SU-DHL-6 (cell line): ENCODE data around the gene LHX6.

ENCODE experiments used
- H2AFZ ChIP-seq: fragments of 200-600 bp; sonication (generic); 2 replicates; pipeline ENCODE4 v1.6.1; 2014; ENCODE audit warnings: low read depth, mild to moderate bottlenecking, moderate library complexity, mixed read lengths, antibody characterized with exemption, low read length; ENCODE audit not compliant: severe bottlenecking
- H3F3A ChIP-seq: fragments of 200-600 bp; shearing (Covaris generic); 2 replicates; pipeline ENCODE4 v1.6.0; 2016; ENCODE audit warnings: antibody characterized with exemption, mild to moderate bottlenecking; ENCODE audit not compliant: insufficient read depth
- H3K27ac ChIP-seq: fragments of 200-600 bp; sonication (generic); 2 replicates; pipeline ENCODE4 v1.5.1; 2016; ENCODE audit warnings: low read depth, mild to moderate bottlenecking, low read length, moderate library complexity, mixed read lengths
- H3K27me3 ChIP-seq: fragments of 200-600 bp; sonication (generic), shearing (Covaris generic); 2 replicates; pipeline ENCODE4 v1.6.0; 2014; ENCODE audit warnings: mild to moderate bottlenecking, low read length
- H3K36me3 ChIP-seq: fragments of 200-600 bp; sonication (generic); 2 replicates; pipeline ENCODE4 v1.6.1; 2014; ENCODE audit warnings: mild to moderate bottlenecking, low read length, mixed read lengths
- H3K4me2 ChIP-seq: fragments of 300-600, 200-600 bp; shearing (Covaris generic), sonication (generic); 2 replicates; pipeline ENCODE4 v1.6.0; 2014; ENCODE audit warnings: low read length, low read depth, mild to moderate bottlenecking; ENCODE audit not compliant: poor library complexity, severe bottlenecking
- H3K4me3 ChIP-seq: fragments of 200-600 bp; sonication (generic); 2 replicates; pipeline ENCODE4 v1.5.1; 2014; ENCODE audit warnings: antibody characterized with exemption, low read length, mild to moderate bottlenecking, mixed read lengths; ENCODE audit not compliant: insufficient read depth, poor library complexity, severe bottlenecking
- H3K79me2 ChIP-seq: fragments of 200-600 bp; sonication (generic); 2 replicates; pipeline ENCODE4 v1.6.1; 2014; ENCODE audit warnings: mild to moderate bottlenecking, low read length, moderate library complexity; ENCODE audit not compliant: insufficient read depth
- H3K9ac ChIP-seq: fragments of 200-600 bp; sonication (generic); 2 replicates; pipeline ENCODE4 v1.7.0; 2014; ENCODE audit warnings: mild to moderate bottlenecking, low read length
- H3K9me2 ChIP-seq: fragments of 200-600 bp; sonication (generic); replicated peaks from 2 replicates; pipeline ENCODE4 v1.6.1; 2014; ENCODE audit warnings: low read length; ENCODE audit not compliant: insufficient read depth
- H3K9me3 ChIP-seq: fragments of 200-600 bp; sonication (generic); 2 replicates; pipeline ENCODE4 v1.6.1; 2014; ENCODE audit warnings: low read length, mixed read lengths; ENCODE audit not compliant: insufficient read depth
- H4K20me1 ChIP-seq: fragments of 200-600 bp; sonication (generic); 2 replicates; pipeline ENCODE4 v1.6.1; 2014; ENCODE audit warnings: low read depth, mild to moderate bottlenecking, antibody characterized with exemption, low read length, moderate library complexity, mixed read lengths
- EZH2phosphoT487 ChIP-seq: fragments of 200-600 bp; sonication (generic), shearing (Covaris generic); conservative IDR thresholded peaks from 2 replicates; pipeline ENCODE4 v1.6.1; 2018; ENCODE audit warnings: mild to moderate bottlenecking, antibody characterized with exemption, low read length, moderate library complexity, mixed read lengths
- TF ChIP-seq, protein P1 (sequence below): fragments of 200-600 bp; sonication (generic); IDR thresholded peaks from one replicate; pipeline ENCODE4 v1.5.1; 2017; ENCODE audit warnings: antibody characterized with exemption, mild to moderate bottlenecking, low read length, moderate library complexity; ENCODE audit not compliant: insufficient read depth, poor library complexity, severe bottlenecking

LHX6 gene

DNA sequence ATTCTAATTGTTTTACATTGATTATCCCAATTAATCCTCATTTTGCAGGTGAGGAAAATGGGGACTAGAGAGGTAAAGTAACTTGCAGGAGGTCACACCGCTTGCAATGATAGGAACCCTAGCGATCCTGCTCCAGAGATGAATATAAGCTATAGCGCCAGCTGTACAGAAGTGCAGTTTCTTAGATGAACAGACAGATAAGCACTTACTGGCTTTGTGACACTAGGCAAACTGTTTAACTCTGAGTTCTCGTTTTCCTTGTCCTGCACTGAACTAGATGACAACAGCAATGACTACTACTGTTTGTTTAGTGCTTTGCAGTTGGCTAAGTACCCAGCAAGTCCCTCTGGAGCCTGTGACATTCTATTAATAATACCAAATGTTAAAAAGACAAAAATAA, 11.1 kb downstream of the LHX6 start:
- H3K9ac ChIP-seq: no peak overlapping the region
- no peaks in the 10 kb centered on the region for H3K9me2 ChIP-seq
- no peaks in the 10 kb centered on the region for H3K9me3 ChIP-seq
- no peak overlapping the region for H2AFZ ChIP-seq
- H3K27ac ChIP-seq: no peak overlapping the region
- TF ChIP-seq EZH2phosphoT487: no peak
- TF ChIP-seq, protein P1, sequence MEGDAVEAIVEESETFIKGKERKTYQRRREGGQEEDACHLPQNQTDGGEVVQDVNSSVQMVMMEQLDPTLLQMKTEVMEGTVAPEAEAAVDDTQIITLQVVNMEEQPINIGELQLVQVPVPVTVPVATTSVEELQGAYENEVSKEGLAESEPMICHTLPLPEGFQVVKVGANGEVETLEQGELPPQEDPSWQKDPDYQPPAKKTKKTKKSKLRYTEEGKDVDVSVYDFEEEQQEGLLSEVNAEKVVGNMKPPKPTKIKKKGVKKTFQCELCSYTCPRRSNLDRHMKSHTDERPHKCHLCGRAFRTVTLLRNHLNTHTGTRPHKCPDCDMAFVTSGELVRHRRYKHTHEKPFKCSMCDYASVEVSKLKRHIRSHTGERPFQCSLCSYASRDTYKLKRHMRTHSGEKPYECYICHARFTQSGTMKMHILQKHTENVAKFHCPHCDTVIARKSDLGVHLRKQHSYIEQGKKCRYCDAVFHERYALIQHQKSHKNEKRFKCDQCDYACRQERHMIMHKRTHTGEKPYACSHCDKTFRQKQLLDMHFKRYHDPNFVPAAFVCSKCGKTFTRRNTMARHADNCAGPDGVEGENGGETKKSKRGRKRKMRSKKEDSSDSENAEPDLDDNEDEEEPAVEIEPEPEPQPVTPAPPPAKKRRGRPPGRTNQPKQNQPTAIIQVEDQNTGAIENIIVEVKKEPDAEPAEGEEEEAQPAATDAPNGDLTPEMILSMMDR: no peak
- H3K4me3 ChIP-seq: no peak overlapping the region
- H3K36me3 ChIP-seq: no peaks in the 10 kb centered on the region
- H3K27me3 ChIP-seq: no peaks in the 10 kb centered on the region
- no peak overlapping the region for H3K4me2 ChIP-seq
- H4K20me1 ChIP-seq: no peaks in the 10 kb centered on the region
- no peaks in the 10 kb centered on the region for H3K79me2 ChIP-seq
- H3F3A ChIP-seq: no peaks in the 10 kb centered on the region

DNA sequence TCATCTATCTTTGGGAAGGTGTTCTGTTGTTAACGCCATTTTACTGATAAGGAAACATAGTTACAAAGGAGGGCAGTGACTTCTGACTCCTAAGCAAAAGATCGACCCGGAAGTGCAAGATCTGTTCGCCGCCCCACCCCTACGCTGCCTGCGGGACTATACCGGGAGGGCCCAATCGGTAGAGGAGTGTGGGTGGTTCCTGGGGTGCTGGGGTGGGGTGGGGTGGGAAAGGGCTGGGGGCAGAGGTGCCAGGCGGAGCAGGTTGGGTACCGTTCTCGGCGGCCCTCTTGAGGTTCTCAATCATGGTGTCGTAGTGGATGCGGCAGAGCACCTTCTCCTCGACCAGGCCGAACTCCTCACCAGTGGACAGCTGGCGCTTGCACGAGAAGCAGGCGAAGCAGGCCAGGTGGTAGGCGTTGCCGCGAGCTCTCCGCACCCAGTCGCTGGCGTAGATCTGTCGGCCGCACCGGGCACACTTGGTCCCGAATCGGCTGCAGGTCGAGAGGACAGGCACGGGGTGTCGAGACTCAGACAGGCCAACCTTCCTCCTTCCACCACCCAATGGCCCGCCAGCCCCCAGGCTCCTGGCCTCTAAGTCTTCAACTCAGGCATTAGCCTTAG, 11.8 kb downstream of the LHX6 start:
- no peak overlapping the region for H3K4me2 ChIP-seq
- H3K4me3 ChIP-seq: no peak overlapping the region
- TF ChIP-seq, protein P1: no peak
- TF ChIP-seq EZH2phosphoT487: no peak

DNA sequence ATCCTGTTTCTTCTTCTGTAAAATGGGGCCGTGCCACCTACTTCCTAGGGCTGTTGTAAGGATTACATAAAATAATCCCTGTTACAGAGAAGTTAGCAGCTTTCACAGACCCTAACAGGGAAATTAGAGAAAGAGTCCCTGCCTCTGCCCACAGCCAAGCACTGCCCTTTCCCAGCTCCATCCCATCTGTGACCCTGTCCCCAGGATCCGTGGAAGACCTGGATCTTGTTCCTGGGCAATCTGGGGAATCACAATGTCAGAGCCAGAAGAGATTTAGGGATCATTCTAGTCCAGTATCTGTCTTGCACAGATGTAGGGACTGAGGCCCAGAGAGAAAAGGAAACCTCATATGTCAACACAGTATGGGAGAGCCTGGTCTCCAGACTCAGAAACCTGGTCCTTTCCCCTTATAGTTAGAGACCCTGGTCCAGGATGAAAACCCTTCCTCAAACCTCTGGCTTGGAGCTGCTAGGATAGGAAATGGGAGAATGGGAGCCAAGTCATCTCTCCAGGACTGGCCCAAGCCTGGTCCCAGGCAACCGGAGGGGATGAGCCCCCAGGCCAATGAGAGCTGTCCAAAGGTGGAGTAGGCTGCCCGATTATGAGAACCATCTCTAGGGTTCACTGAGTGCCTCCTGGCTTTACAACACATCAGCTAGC, 12.5 kb downstream of the LHX6 start:
- no peaks in the 10 kb centered on the region for H3K79me2 ChIP-seq
- H2AFZ ChIP-seq: no peak overlapping the region
- no peak overlapping the region for H3K9ac ChIP-seq
- H3K9me3 ChIP-seq: no peaks in the 10 kb centered on the region
- no peak overlapping the region for H3K27ac ChIP-seq
- H4K20me1 ChIP-seq: no peaks in the 10 kb centered on the region
- no peaks in the 10 kb centered on the region for H3K9me2 ChIP-seq
- no peaks in the 10 kb centered on the region for H3F3A ChIP-seq
- no peak overlapping the region for H3K4me2 ChIP-seq
- no peaks in the 10 kb centered on the region for H3K27me3 ChIP-seq
- H3K4me3 ChIP-seq: no peak overlapping the region
- H3K36me3 ChIP-seq: no peaks in the 10 kb centered on the region
- TF ChIP-seq EZH2phosphoT487: no peak
- TF ChIP-seq, protein P1: no peak

More for the DNA sequence above, 11.8 kb downstream of the LHX6 start:
- Histone ChIP-seq H3K9me2 (no peaks in the 10 kb centered on the region), H3K36me3 (no peaks in the 10 kb centered on the region), H3F3A (no peaks in the 10 kb centered on the region), H3K9me3 (no peaks in the 10 kb centered on the region), H2AFZ (no peak overlapping the region), H3K9ac (no peak overlapping the region), H3K27me3 (no peaks in the 10 kb centered on the region), H3K27ac (no peak overlapping the region), H4K20me1 (no peaks in the 10 kb centered on the region), H3K79me2 (no peaks in the 10 kb centered on the region)
